K562 (cell line): Measurements from ENCODE around the gene RWDD1. TPM values are rescaled to one million over a fixed set of nuclear protein-coding genes. Genes with fewer than 3 reads are reported as not detected.

Experiments used
- ARID1B ChIP-seq: fragments of 450-650 bp; IDR thresholded peaks from 2 replicates; pipeline ENCODE4 v1.6.1; 2016; ENCODE audit warnings: antibody characterized with exemption, mild to moderate bottlenecking, inconsistent platforms
- C11orf30 ChIP-seq: fragments of 450-650 bp; IDR thresholded peaks from 2 replicates; pipeline ENCODE4 v1.6.1; 2016; ENCODE audit warnings: low read depth, mild to moderate bottlenecking
- CBFA2T3 ChIP-seq: fragments of 450-650 bp; IDR thresholded peaks from 2 replicates; pipeline ENCODE4 v1.6.1; 2017
- CCNT2 ChIP-seq: IDR thresholded peaks from 2 replicates; pipeline ENCODE4 v1.6.1; 2011; ENCODE audit warnings: borderline replicate concordance, low read depth, mild to moderate bottlenecking, moderate library complexity, mixed read lengths, low read length; ENCODE audit not compliant: insufficient read length; ENCODE audit errors: extremely low read depth
- CTBP1 ChIP-seq: fragments of 450-650 bp; IDR thresholded peaks from 2 replicates; pipeline ENCODE4 v1.6.1; 2016; ENCODE audit warnings: borderline replicate concordance
- JUND ChIP-seq, 2 experiments: IDR thresholded peaks; 2 replicates in 1 of 2; 3 replicates in 1 of 2; pipeline ENCODE4 v1.6.1; 2011; ENCODE audit warnings: borderline replicate concordance in 2 of 2, low read depth in 2 of 2, low read length in 2 of 2, improper control_type of control experiment in 1 of 2, missing biosample characterization in 1 of 2, missing genetic modification characterization in 1 of 2, missing genetic modification reagents in 1 of 2
- MNT ChIP-seq, 2 experiments: fragments of 450-650 bp; conservative IDR thresholded peaks; 2 replicates each; pipeline ENCODE4 v1.6.1; 2017; ENCODE audit warnings: mild to moderate bottlenecking in 2 of 2, moderate library complexity in 2 of 2
- RCOR1 ChIP-seq, 2 experiments: IDR thresholded peaks; 2 replicates each; pipeline ENCODE4 v1.6.1; 2012; ENCODE audit warnings: low read depth in 2 of 2, low read length in 2 of 2, borderline replicate concordance in 1 of 2, improper control_type of control experiment in 1 of 2
- SOX6 ChIP-seq: fragments of 450-650 bp; IDR thresholded peaks from 2 replicates; pipeline ENCODE4 v1.6.1; 2014; ENCODE audit warnings: mild to moderate bottlenecking
- SPI1 ChIP-seq: IDR thresholded peaks from 2 replicates; pipeline ENCODE4 v1.6.1; 2011; ENCODE audit warnings: low read depth, low read length, control low read depth, borderline replicate concordance
- ZEB2 ChIP-seq: fragments of 450-650 bp; IDR thresholded peaks from 2 replicates; pipeline ENCODE4 v1.6.1; 2016
- polyA plus RNA-seq, 8 experiments: library from polyadenylated mRNA; depleted of rRNA in 4 of 8; stranded (reverse) in 5 of 8; unstranded in 3 of 8; fragments of >200 nt; fragmentation: Nextera tagmentation in 2 of 8; fragmentation: Illumina TruSeq in 1 of 8; extraction: Ambion mirVana in 2 of 8; extraction: Trizol in 1 of 8; gene quantifications; 2 replicates each; pipeline versions ENCODE4 v1.2.1 to v1.2.3, GENCODE V29; 2011 to 2014; ENCODE audit warnings: inconsistent platforms in 1 of 8, missing spikeins in 1 of 8
- total RNA-seq, 7 experiments: library from RNA; depleted of rRNA in 6 of 7; stranded (reverse); fragments of >200 nt in 6 of 7; fragmentation: Illumina TruSeq in 2 of 7; extraction: Trizol in 2 of 7; gene quantifications; 2 replicates each; pipeline versions ENCODE4 v1.2.1 to v1.2.3, GENCODE V29; 2011 to 2021; ENCODE audit warnings: low replicate concordance in 1 of 7

The RWDD1 gene
- total and polyA plus RNA-seq, 9 of the 15 experiments (the other 6 are each of a cell fraction or from before 2014, with no cell fraction given), result 31.9 to 89.8 (median 48.7) TPM

- TF ChIP-seq SPI1, result peak; percentile 52; the same call in 1 of the 2 replicates
- TF ChIP-seq MNT (conservative IDR thresholded peaks at IDR 0.05), result peak in 1 of 2 experiments; percentile 43; a peak in 2 of 4 replicates
- TF ChIP-seq ARID1B, result peak; percentile 29; the same call in 1 of the 2 replicates
- TF ChIP-seq ZEB2, result peak; percentile 74
- no peak for TF ChIP-seq CCNT2
- peak; percentile 10; the same call in 1 of the 2 replicates for TF ChIP-seq CBFA2T3
- TF ChIP-seq JUND (IDR thresholded peaks at IDR 0.05; ENCODE audit: borderline replicate concordance, low read depth, low read length), result peak; percentile 50; the same call in 1 of the 2 replicates
- TF ChIP-seq JUND (tag; IDR thresholded peaks at IDR 0.05; ENCODE audit: borderline replicate concordance, low read depth, low read length), result peak; percentile 55; the same call in 2 of the 3 replicates
- 0 out of 4 replicates have a peak, but pooled peaks of 1 of the 2 experiments have one; percentile 19 for TF ChIP-seq RCOR1 (IDR thresholded peaks at IDR 0.05; ENCODE audit: borderline replicate concordance in 1 of 2, low read depth in 2 of 2, low read length in 2 of 2)
- peak; percentile 64; the same call in 1 of the 2 replicates for TF ChIP-seq CTBP1
- TF ChIP-seq SOX6, result 0 out of 2 replicates have a peak, but pooled peaks have one; percentile 50
- no peak for TF ChIP-seq C11orf30
Observed at GRCh38 chr6:116568821-116569755, 2.2 kb upstream of the RWDD1 start (continued).
